Kidney (tissue), 14 donors: Measurements from ENCODE around the gene PREP. TPM values are rescaled to one million over a fixed set of nuclear protein-coding genes. Genes with fewer than 3 reads are reported as not detected.
"Not testable (repeated sequence)": the region's sequence is repeated elsewhere in the genome, so short reads cannot be mapped to it uniquely, and the experiment has no call there.

Source experiments
- DNase-seq, 5 donors: peaks; one replicate each; pipeline ENCODE4 v3.0.0-alpha.2; 2013 to 2020
- FAIRE-seq: peaks from 2 replicates; lab custom pipeline; 2012; peaks lifted over from hg19 to GRCh38; lab: Jason Lieb, UNC
- H3K27ac ChIP-seq, 2 donors: one replicate each; pipeline ENCODE4 v1.7.0; 2013; ENCODE audit warnings: low read depth in 2 of 2, low read length in 2 of 2, inconsistent platforms in 1 of 2
- H3K27me3 ChIP-seq: one replicate; pipeline ENCODE4 v1.7.1; 2013; ENCODE audit warnings: low read length, inconsistent platforms; ENCODE audit not compliant: control insufficient read depth, insufficient read depth
- H3K36me3 ChIP-seq, 3 donors: one replicate each; pipeline versions ENCODE4 v1.7.0 to v1.7.1; 2013; ENCODE audit warnings: low read length in 3 of 3, control low read depth in 1 of 3, inconsistent platforms in 1 of 3; ENCODE audit not compliant: insufficient read depth in 3 of 3, control insufficient read depth in 2 of 3
- H3K4me1 ChIP-seq, 3 donors: one replicate each; pipeline versions ENCODE4 v1.7.0 to v1.7.1; 2013; ENCODE audit warnings: low read length in 3 of 3, inconsistent platforms in 1 of 3, low read depth in 1 of 3; ENCODE audit not compliant: control insufficient read depth in 2 of 3, insufficient read depth in 2 of 3
- H3K4me3 ChIP-seq, 3 donors: one replicate each; pipeline versions ENCODE4 v1.7.0 to v1.8.1; 2013; ENCODE audit warnings: low read length in 3 of 3, control low read depth in 1 of 3, inconsistent platforms in 1 of 3
- H3K9ac ChIP-seq, 3 donors: one replicate each; pipeline versions ENCODE4 v1.7.0 to v1.7.1; 2013; ENCODE audit warnings: low read length in 3 of 3, control low read depth in 1 of 3, inconsistent platforms in 1 of 3
- H3K9me3 ChIP-seq, 3 donors: one replicate each; pipeline versions ENCODE4 v1.7.0 to v1.7.1; 2013; ENCODE audit warnings: low read length in 3 of 3, control low read depth in 1 of 3, inconsistent platforms in 1 of 3; ENCODE audit not compliant: control insufficient read depth in 2 of 3, insufficient read depth in 1 of 3
- intact Hi-C: fragments of 100-400 bp; cut with DNase I; formaldehyde crosslinking; loops from one replicate; pipeline ENCODE4 v1.11.1; 2022
- polyA plus RNA-seq: library from polyadenylated mRNA; stranded (reverse); fragments of 350-450 nt; fragmentation: Illumina TruSeq; extraction: RNeasy Lipid Tissue Mini Kit (QIAGEN cat#74804); gene quantifications from one replicate; pipeline ENCODE4 v1.2.3, GENCODE V29; 2014; ENCODE audit warnings: low read depth, low replicate concordance; ENCODE audit not compliant: insufficient read depth
- total RNA-seq: library from RNA; stranded (reverse); fragmentation: NEBNext Ultra II Directional; extraction: Animal tissue kit (Norgen Biotek cat#: 25700); gene quantifications from one replicate; pipeline ENCODE4 v1.2.1, GENCODE V29; 2021
- TF ChIP-seq, protein P1 (sequence below): IDR thresholded peaks from 3 replicates; pipeline ENCODE4 v1.5.1; 2012; ENCODE audit warnings: mild to moderate bottlenecking, moderate library complexity, borderline replicate concordance; ENCODE audit not compliant: insufficient read depth; ENCODE audit errors: extremely low read depth
- donor health status: control.
- donor health status: control.
- donor health status: control.
- donor health status: control.
- donor health status: control.
- donor health status: DM: yes; HTN: yes; CAD: no.
- donor health status: Normal renal cell carcinoma (clear cell type).

Gene PREP
- total and polyA plus RNA-seq, 2 donors from 2014 or later, result 13.4 to 20.1 TPM

GRCh38 chr6:105429676-105430075 lies 26.8 kb upstream of the PREP start:
- Histone ChIP-seq H3K27me3 (no peaks in the 10 kb centered on the region), H3K4me1 (peaks cover 0 to 6% (median 0%) of the 10 kb centered on the region in 3 donors), H3K27ac (no peak overlapping the region), H3K36me3 (no peaks in the 10 kb centered on the region), H3K9ac (no peak overlapping the region), H3K4me3 (no peak overlapping the region), H3K9me3 (no peaks in the 10 kb centered on the region)
- intact Hi-C loops, result no loop called here
- FAIRE-seq (no peak), DNase-seq (no peak)
- TF ChIP-seq, protein P1, sequence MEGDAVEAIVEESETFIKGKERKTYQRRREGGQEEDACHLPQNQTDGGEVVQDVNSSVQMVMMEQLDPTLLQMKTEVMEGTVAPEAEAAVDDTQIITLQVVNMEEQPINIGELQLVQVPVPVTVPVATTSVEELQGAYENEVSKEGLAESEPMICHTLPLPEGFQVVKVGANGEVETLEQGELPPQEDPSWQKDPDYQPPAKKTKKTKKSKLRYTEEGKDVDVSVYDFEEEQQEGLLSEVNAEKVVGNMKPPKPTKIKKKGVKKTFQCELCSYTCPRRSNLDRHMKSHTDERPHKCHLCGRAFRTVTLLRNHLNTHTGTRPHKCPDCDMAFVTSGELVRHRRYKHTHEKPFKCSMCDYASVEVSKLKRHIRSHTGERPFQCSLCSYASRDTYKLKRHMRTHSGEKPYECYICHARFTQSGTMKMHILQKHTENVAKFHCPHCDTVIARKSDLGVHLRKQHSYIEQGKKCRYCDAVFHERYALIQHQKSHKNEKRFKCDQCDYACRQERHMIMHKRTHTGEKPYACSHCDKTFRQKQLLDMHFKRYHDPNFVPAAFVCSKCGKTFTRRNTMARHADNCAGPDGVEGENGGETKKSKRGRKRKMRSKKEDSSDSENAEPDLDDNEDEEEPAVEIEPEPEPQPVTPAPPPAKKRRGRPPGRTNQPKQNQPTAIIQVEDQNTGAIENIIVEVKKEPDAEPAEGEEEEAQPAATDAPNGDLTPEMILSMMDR, result no peak

- no peak for FAIRE-seq
- H3K36me3 ChIP-seq, result no peaks in the 10 kb centered on the region
- TF ChIP-seq, protein P1, result no peak
- peaks cover 0 to 6% (median 0%) of the 10 kb centered on the region in 3 donors for H3K4me1 ChIP-seq
- no peak overlapping the region for H3K9ac ChIP-seq
- peak in 3 of 5 donors; percentile 13 to 61 (median 57) for DNase-seq
- H3K4me3 ChIP-seq, result no peak overlapping the region
- intact Hi-C loops, result no loop called here
- H3K9me3 ChIP-seq, result no peaks in the 10 kb centered on the region
- H3K27me3 ChIP-seq, result no peaks in the 10 kb centered on the region
- no peak overlapping the region for H3K27ac ChIP-seq
These were observed 25.6 kb upstream of the PREP start for GRCh38 chr6:105428342-105428957.

- no peak overlapping the region for H3K9ac ChIP-seq
- H3K4me1 ChIP-seq, result peaks cover 0 to 6% (median 0%) of the 10 kb centered on the region in 3 donors
- DNase-seq (peak in 3 of 5 donors; percentile 59 to 78 (median 63)), FAIRE-seq (no peak)
- H3K4me3 ChIP-seq, result no peak overlapping the region
- H3K27ac ChIP-seq, result no peak overlapping the region
- no peaks in the 10 kb centered on the region for H3K27me3 ChIP-seq
- TF ChIP-seq, protein P1, result peak; percentile 62
- H3K9me3 ChIP-seq, result no peaks in the 10 kb centered on the region
- intact Hi-C loops, result no loop called here
- H3K36me3 ChIP-seq, result no peaks in the 10 kb centered on the region
These were observed 21.4 kb upstream of the PREP start for GRCh38 chr6:105424175-105424783.

DNA sequence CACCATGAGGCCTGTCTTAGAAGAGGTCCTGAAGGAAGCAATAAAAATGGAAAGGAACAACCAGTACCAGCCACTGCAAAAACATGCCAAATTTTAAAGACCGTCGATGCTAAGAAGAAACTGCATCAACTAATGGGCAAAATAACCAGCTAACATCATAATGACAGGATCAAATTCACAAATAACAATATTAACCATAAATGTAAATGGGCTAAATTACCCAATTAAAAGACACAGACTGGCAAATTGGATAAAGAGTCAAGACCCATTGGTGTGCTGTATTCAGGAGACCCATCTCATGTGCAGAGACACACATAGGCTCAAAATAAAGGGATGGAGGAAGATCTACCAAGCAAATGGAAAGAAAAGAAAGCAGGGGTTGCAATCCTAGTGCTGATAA lies 14.1 kb upstream of the PREP start:
- H3K9me3 ChIP-seq, H3K9ac ChIP-seq, H3K27ac ChIP-seq, H3K36me3 ChIP-seq, intact Hi-C loops, DNase-seq, H3K27me3 ChIP-seq, H3K4me1 ChIP-seq, FAIRE-seq, H3K4me3 ChIP-seq: not testable (repeated sequence)
